A549 (cell line): Measurements from ENCODE around the gene CALHM3. TPM values are rescaled to one million over a fixed set of nuclear protein-coding genes. Genes with fewer than 3 reads are reported as not detected.

ENCODE experiments used
- ATAC-seq, 2 experiments: fragments of 200-7000 bp in 1 of 2; fragments of >200 bp in 1 of 2; cut with Nextera tagmentation in 1 of 2; cut with Tn5 transposase in 1 of 2; 3 replicates each; pipeline versions ENCODE4 v1.8.0 to v1.9.1; 2018 to 2020; ENCODE audit warnings: mild to moderate bottlenecking in 1 of 2, moderate library complexity in 1 of 2
- CTCF ChIA-PET: fragments of 300-600 bp; sonication (Branson Sonifier 250); formaldehyde crosslinking; extraction: SDS; loops from one replicate; lab custom pipeline; 2021; ENCODE audit warnings: antibody characterized with exemption, inconsistent platforms; lab: Yijun Ruan, JAX
- POLR2A ChIA-PET: fragments of 350-600 bp; formaldehyde crosslinking; extraction: SDS; loops from one replicate; lab custom pipeline; 2021; ENCODE audit warnings: antibody characterized with exemption, inconsistent platforms; lab: Yijun Ruan, JAX
- DNase-seq, 2 experiments: peaks; one replicate each; pipeline versions ENCODE4 v3.0.0 to v3.0.0-alpha.2; 2011 to 2016; ENCODE audit warnings: low read depth in 1 of 2, low spot score in 1 of 2
- FAIRE-seq: peaks from 2 replicates; lab custom pipeline; 2011; peaks lifted over from hg19 to GRCh38; lab: Jason Lieb, UNC
- H3K27ac ChIP-seq, 2 experiments: fragments of >200 bp; sonication (Bioruptor Twin); formaldehyde crosslinking; 3 replicates each; pipeline ENCODE4 v1.5.1; 2016 to 2017
- H3K4me1 ChIP-seq: fragments of >200 bp; sonication (Bioruptor Twin); formaldehyde crosslinking; 3 replicates; pipeline ENCODE4 v1.6.1; 2016
- H3K4me2 ChIP-seq: fragments of >200 bp; sonication (Bioruptor Twin); formaldehyde crosslinking; 3 replicates; pipeline ENCODE4 v1.6.1; 2016
- H3K4me3 ChIP-seq: fragments of >200 bp; sonication (Bioruptor Twin); formaldehyde crosslinking; 3 replicates; pipeline ENCODE4 v1.5.1; 2016
- H3K9me3 ChIP-seq: fragments of >200 bp; sonication (Bioruptor Twin); formaldehyde crosslinking; 3 replicates; pipeline ENCODE4 v1.6.1; 2016
- ATOH8 ChIP-seq: fragments of 250-450 bp; sonication (Bioruptor Pico); IDR thresholded peaks from 2 replicates; pipeline ENCODE4 v1.5.0; 2020; ENCODE audit warnings: low read depth, mild to moderate bottlenecking, moderate library complexity
- BHLHE40 ChIP-seq: IDR thresholded peaks from 2 replicates; pipeline ENCODE4 v1.6.1; 2012; ENCODE audit warnings: low read depth, low read length, inconsistent platforms
- CHD2 ChIP-seq: fragments of 150-350 bp; IDR thresholded peaks from 2 replicates; pipeline ENCODE4 v1.6.1; 2014; ENCODE audit warnings: low read length; ENCODE audit not compliant: partially characterized antibody
- CHD4 ChIP-seq: fragments of 200-600 bp; sonication (generic); IDR thresholded peaks from 2 replicates; pipeline ENCODE4 v1.6.1; 2016; ENCODE audit warnings: antibody characterized with exemption, mild to moderate bottlenecking, borderline replicate concordance
- CTCF ChIP-seq: fragments of >200 bp; sonication (Bioruptor Twin); formaldehyde crosslinking; IDR thresholded peaks from 3 replicates; pipeline ENCODE4 v1.5.1; 2016
- ELK1 ChIP-seq: fragments of 150-350 bp; IDR thresholded peaks from 2 replicates; pipeline ENCODE4 v1.6.1; 2014; ENCODE audit warnings: low read depth, mild to moderate bottlenecking, low read length
- ESRRA ChIP-seq: fragments of 150-350 bp; IDR thresholded peaks from 2 replicates; pipeline ENCODE4 v1.6.1; 2014; ENCODE audit warnings: mild to moderate bottlenecking, low read length, borderline replicate concordance
- FOSL2 ChIP-seq, 2 experiments: fragments of 450-650 bp in 1 of 2; fragments of >200 bp in 1 of 2; sonication (Bioruptor Twin) in 1 of 2; formaldehyde crosslinking; IDR thresholded peaks; 2 replicates each; pipeline versions ENCODE4 v1.5.0 to v1.6.1; 2016 to 2020; ENCODE audit warnings: mild to moderate bottlenecking in 1 of 2, moderate library complexity in 1 of 2
- FOXS1 ChIP-seq: fragments of 250-450 bp; sonication (Bioruptor Pico); IDR thresholded peaks from 2 replicates; pipeline ENCODE4 v1.5.0; 2020; ENCODE audit warnings: mild to moderate bottlenecking, moderate library complexity
- GATA3 ChIP-seq: IDR thresholded peaks from 2 replicates; pipeline ENCODE4 v1.6.1; 2012; ENCODE audit warnings: borderline replicate concordance
- HEYL ChIP-seq: fragments of 250-450 bp; sonication (Bioruptor Pico); IDR thresholded peaks from 2 replicates; pipeline ENCODE4 v1.8.0; 2021; ENCODE audit warnings: mild to moderate bottlenecking, moderate library complexity
- HMGXB4 ChIP-seq: fragments of 250-450 bp; sonication (Bioruptor Pico); IDR thresholded peaks from 2 replicates; pipeline ENCODE4 v1.5.0; 2021; ENCODE audit warnings: mild to moderate bottlenecking, moderate library complexity, borderline replicate concordance
- HOXA7 ChIP-seq: fragments of 250-450 bp; sonication (Bioruptor Pico); IDR thresholded peaks from 2 replicates; pipeline ENCODE4 v1.5.0; 2020; ENCODE audit warnings: mild to moderate bottlenecking, moderate library complexity
- HOXB5 ChIP-seq: fragments of 250-450 bp; sonication (Bioruptor Pico); IDR thresholded peaks from 2 replicates; pipeline ENCODE4 v1.5.0; 2020; ENCODE audit warnings: mild to moderate bottlenecking, moderate library complexity
- KDM1A ChIP-seq: fragments of 200-600 bp; sonication (generic); IDR thresholded peaks from 2 replicates; pipeline ENCODE4 v1.6.1; 2016; ENCODE audit warnings: low read depth, mild to moderate bottlenecking
- KDM5A ChIP-seq: fragments of 200-600 bp; sonication (generic); IDR thresholded peaks from 2 replicates; pipeline ENCODE4 v1.6.1; 2016; ENCODE audit warnings: antibody characterized with exemption, mild to moderate bottlenecking
- MAZ ChIP-seq: fragments of 150-350 bp; IDR thresholded peaks from 2 replicates; pipeline ENCODE4 v1.6.1; 2014; ENCODE audit warnings: antibody characterized with exemption, low read depth, low read length, borderline replicate concordance
- NFE2L2 ChIP-seq: fragments of 150-350 bp; conservative IDR thresholded peaks from 2 replicates; pipeline ENCODE4 v1.6.1; 2014; ENCODE audit warnings: low read length
- PBX3 ChIP-seq: IDR thresholded peaks from 2 replicates; pipeline ENCODE4 v1.6.1; 2012
- RCOR1 ChIP-seq: fragments of 150-350 bp; IDR thresholded peaks from 2 replicates; pipeline ENCODE4 v1.6.1; 2014; ENCODE audit warnings: antibody characterized with exemption, low read length, low read depth
- SMC3 ChIP-seq: fragments of >200 bp; sonication (Bioruptor Twin); formaldehyde crosslinking; IDR thresholded peaks from 3 replicates; pipeline ENCODE4 v1.6.1; 2018; ENCODE audit warnings: inconsistent platforms
- SREBF2 ChIP-seq: fragments of 450-650 bp; IDR thresholded peaks from 2 replicates; pipeline ENCODE4 v1.6.1; 2014; ENCODE audit warnings: mild to moderate bottlenecking, moderate library complexity
- TFCP2L1 ChIP-seq: fragments of 250-450 bp; sonication (Bioruptor Pico); IDR thresholded peaks from 2 replicates; pipeline ENCODE4 v1.5.0; 2021; ENCODE audit warnings: mild to moderate bottlenecking
- TP53 ChIP-seq: fragments of 250-450 bp; sonication (Bioruptor Pico); IDR thresholded peaks from 2 replicates; pipeline ENCODE4 v1.5.0; 2021; ENCODE audit warnings: mild to moderate bottlenecking, moderate library complexity
- ZC3H11A ChIP-seq: fragments of 450-650 bp; IDR thresholded peaks from 2 replicates; pipeline ENCODE4 v1.6.1; 2014; ENCODE audit warnings: antibody characterized with exemption, mild to moderate bottlenecking
- ZSCAN20 ChIP-seq: fragments of 250-450 bp; sonication (Bioruptor Pico); IDR thresholded peaks from 2 replicates; pipeline ENCODE4 v1.8.0; 2022; ENCODE audit warnings: mild to moderate bottlenecking, moderate library complexity
- WGBS: methylation state at CpG from one replicate; pipeline ENCODE4 v1.1.6; 2017; ENCODE audit errors: missing lambda C conversion rate; 5-methylcytosine and 5-hydroxymethylcytosine counted together
- polyA plus RNA-seq, 4 experiments: library from polyadenylated mRNA; depleted of rRNA in 3 of 4; stranded (reverse); fragments of >200 nt; fragmentation: RNase III in 1 of 4; extraction: RNeasy Plus Mini Kit Qiagen cat#74134 plus additional on column Dnase treatment in 1 of 4; gene quantifications; 2 replicates in 3 of 4; 3 replicates in 1 of 4; pipeline ENCODE4 v1.2.3, GENCODE V29; 2011 to 2017
- TF ChIP-seq, protein P1 (sequence below): IDR thresholded peaks from 2 replicates; pipeline ENCODE4 v1.6.1; 2012; ENCODE audit warnings: low read depth, borderline replicate concordance
- TF ChIP-seq, protein P2 (sequence below): fragments of >200 bp; sonication (Bioruptor Twin); formaldehyde crosslinking; IDR thresholded peaks from 3 replicates; pipeline ENCODE4 v1.6.1; 2016
- TF ChIP-seq, protein P3 (sequence below): IDR thresholded peaks from 2 replicates; pipeline ENCODE4 v1.6.1; 2012

Gene CALHM3
- polyA plus RNA-seq, 2 of the 4 experiments (the other 2 are of a cell fraction): 0.08 to 0.21 TPM

- no peak overlapping the region for H3K4me2 ChIP-seq
- DNase-seq (no peak), ATAC-seq (no peak), FAIRE-seq (no peak)
- no peak for TF ChIP-seq KDM1A
- TF ChIP-seq NFE2L2: no peak
- no peak for TF ChIP-seq HMGXB4
- no peak for TF ChIP-seq RCOR1
- TF ChIP-seq, protein P1, sequence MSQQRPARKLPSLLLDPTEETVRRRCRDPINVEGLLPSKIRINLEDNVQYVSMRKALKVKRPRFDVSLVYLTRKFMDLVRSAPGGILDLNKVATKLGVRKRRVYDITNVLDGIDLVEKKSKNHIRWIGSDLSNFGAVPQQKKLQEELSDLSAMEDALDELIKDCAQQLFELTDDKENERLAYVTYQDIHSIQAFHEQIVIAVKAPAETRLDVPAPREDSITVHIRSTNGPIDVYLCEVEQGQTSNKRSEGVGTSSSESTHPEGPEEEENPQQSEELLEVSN: no peak
- TF ChIP-seq KDM5A: no peak
- TF ChIP-seq CTCF: no peak
- TF ChIP-seq, protein P2, sequence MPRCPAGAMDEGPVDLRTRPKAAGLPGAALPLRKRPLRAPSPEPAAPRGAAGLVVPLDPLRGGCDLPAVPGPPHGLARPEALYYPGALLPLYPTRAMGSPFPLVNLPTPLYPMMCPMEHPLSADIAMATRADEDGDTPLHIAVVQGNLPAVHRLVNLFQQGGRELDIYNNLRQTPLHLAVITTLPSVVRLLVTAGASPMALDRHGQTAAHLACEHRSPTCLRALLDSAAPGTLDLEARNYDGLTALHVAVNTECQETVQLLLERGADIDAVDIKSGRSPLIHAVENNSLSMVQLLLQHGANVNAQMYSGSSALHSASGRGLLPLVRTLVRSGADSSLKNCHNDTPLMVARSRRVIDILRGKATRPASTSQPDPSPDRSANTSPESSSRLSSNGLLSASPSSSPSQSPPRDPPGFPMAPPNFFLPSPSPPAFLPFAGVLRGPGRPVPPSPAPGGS: no peak
- no peak for TF ChIP-seq FOSL2 (IDR thresholded peaks at IDR 0.05)
- no peak for TF ChIP-seq FOSL2 (CRISPR knock-in tag; IDR thresholded peaks at IDR 0.05)
- no peak for TF ChIP-seq SREBF2
- TF ChIP-seq CHD2: no peak
- no peak for TF ChIP-seq ESRRA
- TF ChIP-seq, protein P3, sequence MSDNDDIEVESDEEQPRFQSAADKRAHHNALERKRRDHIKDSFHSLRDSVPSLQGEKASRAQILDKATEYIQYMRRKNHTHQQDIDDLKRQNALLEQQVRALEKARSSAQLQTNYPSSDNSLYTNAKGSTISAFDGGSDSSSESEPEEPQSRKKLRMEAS: no peak
- no peak for TF ChIP-seq CHD4
- TF ChIP-seq MAZ: no peak
- no peak for TF ChIP-seq ZC3H11A
- no peak for TF ChIP-seq GATA3
- peaks cover 7% of the 10 kb centered on the region; the same call in 2 of the 3 replicates for H3K4me1 ChIP-seq
- ChIA-PET CTCF (interaction anchor here (0.7 to 4.5 kb wide), 4 partner anchors 12 to 166 kb away, joined by 3 to 37 read pairs (median 6); no protein-coding TSS in a partner anchor), POLR2A (no interaction called here)
- H3K4me3 ChIP-seq: no peak overlapping the region
- H3K27ac ChIP-seq: no peak overlapping the region
- H3K9me3 ChIP-seq: no peaks in the 10 kb centered on the region
- 93% methylated on average over 9 of the region's 9 CpGs for WGBS
Measured at GRCh38 chr10:103427866-103428265, 51.2 kb downstream of the CALHM3 start.

DNA sequence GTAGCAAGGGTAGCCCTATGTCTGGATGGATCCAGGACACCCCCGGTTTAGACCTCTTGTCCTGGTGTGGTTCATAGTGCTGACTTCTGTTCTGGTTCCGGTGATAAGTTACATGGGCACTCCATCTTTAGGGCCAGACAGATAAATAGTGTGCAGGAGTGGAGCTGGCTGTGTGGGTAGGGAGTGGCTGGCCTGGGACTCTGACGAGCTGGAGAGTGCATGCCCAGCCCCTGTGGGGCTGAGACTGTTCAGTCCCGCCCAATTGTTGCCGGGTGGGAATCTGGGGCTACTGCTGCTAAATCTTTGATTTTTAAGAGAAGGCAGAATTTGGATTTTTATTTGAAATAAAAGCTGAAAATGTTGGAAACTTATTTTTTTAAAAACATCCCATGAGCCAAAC is 55.3 kb downstream of the CALHM3 start:
- no peak for DNase-seq
- TF ChIP-seq, protein P1: no peak
- no peak for TF ChIP-seq ESRRA
- no peak for TF ChIP-seq TFCP2L1
- no peak for TF ChIP-seq SMC3
- TF ChIP-seq ZSCAN20 (CRISPR knock-in tag): no peak
- no peak for TF ChIP-seq HEYL (CRISPR knock-in tag)
- TF ChIP-seq TP53 (CRISPR knock-in tag): no peak
- no peak for TF ChIP-seq FOXS1 (CRISPR knock-in tag)
- TF ChIP-seq ATOH8 (CRISPR knock-in tag): no peak
- no peak for TF ChIP-seq BHLHE40
- TF ChIP-seq ELK1: no peak
- no peak for TF ChIP-seq PBX3
- no peak for TF ChIP-seq KDM5A
- no peak for TF ChIP-seq HOXA7 (CRISPR knock-in tag)
- TF ChIP-seq HOXB5: no peak
- TF ChIP-seq, all 56 proteins: peak for 0
- ChIA-PET POLR2A (no interaction called here), CTCF (interaction anchor here (0.7 to 4.5 kb wide), 5 partner anchors 8 to 169 kb away, joined by 3 to 37 read pairs (median 4); no protein-coding TSS in a partner anchor)
- WGBS: 95% methylated on average over 5 of the region's 5 CpGs
- H3K27ac ChIP-seq: no peak overlapping the region
- no peak overlapping the region for H3K4me2 ChIP-seq
- ATAC-seq: no peak
- H3K4me1 ChIP-seq: no peaks in the 10 kb centered on the region
- no peak overlapping the region for H3K4me3 ChIP-seq
- H3K9me3 ChIP-seq: no peaks in the 10 kb centered on the region
- no peak for FAIRE-seq
